ENCODE data around the gene SNX21. TPM values are rescaled to one million over a fixed set of nuclear protein-coding genes. Genes with fewer than 3 reads are reported as not detected.

The SNX21 gene
- total and polyA plus RNA-seq, 2 donors (not counting 3 experiments of a cell fraction or from before 2014, with no cell fraction given): 11.6 to 11.9 TPM

DNA sequence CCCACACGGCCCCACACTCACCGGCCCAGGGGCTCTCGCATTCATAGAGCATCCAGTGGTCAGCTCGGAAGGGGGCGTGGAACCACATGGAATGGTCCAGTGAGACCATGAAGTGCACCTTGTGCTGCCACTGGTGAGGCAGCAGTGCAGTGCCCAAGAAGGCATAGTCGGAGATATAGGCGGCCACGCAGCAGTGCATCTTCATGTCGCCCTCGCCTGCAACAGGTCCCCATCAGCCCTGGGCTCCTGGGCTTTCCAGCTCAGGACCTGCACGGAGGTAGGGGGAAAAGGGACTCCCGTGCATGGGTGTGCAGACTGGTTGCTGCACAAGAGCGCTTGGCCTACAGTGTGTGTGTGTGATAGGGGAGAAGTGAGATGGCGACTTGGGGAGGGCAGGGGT lies 9.9 kb downstream of the SNX21 start:
- dilution Hi-C loops (cut with MboI; ENCODE audit: extremely low pct_ligation_motif_present, low sequenced_read_pairs): no loop called here
- POLR2A ChIA-PET: no interaction called here
- DNase-seq (ENCODE audit: low read depth, low spot score): no peak
- no peak overlapping the region for H2AFZ ChIP-seq (ENCODE audit: low read depth, low read length)
- BruUV-seq (replicated peaks): no TSS peak
- CTCF ChIA-PET: no interaction called here
- H3K4me1 ChIP-seq (ENCODE audit: control insufficient read depth, extremely low read depth, insufficient read depth, low read length): no peaks in the 10 kb centered on the region
- no peaks in the 10 kb centered on the region for H3K9me3 ChIP-seq (replicated peaks; ENCODE audit: control insufficient read depth, insufficient read depth, low read length)
- H3K36me3 ChIP-seq (ENCODE audit: control insufficient read depth in 2 of 2, extremely low read depth in 1 of 2, insufficient read depth in 2 of 2, low read length in 2 of 2): peaks cover 0 to 39% of the 10 kb centered on the region in 2 experiments
- no peaks in the 10 kb centered on the region for H3K79me2 ChIP-seq (ENCODE audit: control insufficient read depth, insufficient read depth, low read length)
- intact Hi-C loops (cut with micrococcal nuclease): no loop called here
- H3K27ac ChIP-seq (ENCODE audit: insufficient read depth, low read depth, low read length): no peak overlapping the region
- H3K27me3 ChIP-seq (ENCODE audit: control insufficient read depth in 2 of 2, insufficient read depth in 2 of 2, low read length in 2 of 2): no peaks in the 10 kb centered on the region
- H3K9me1 ChIP-seq (replicated peaks; ENCODE audit: control insufficient read depth, extremely low read depth, insufficient read depth, low read length): no peaks in the 10 kb centered on the region
- H4K20me1 ChIP-seq (replicated peaks; ENCODE audit: control insufficient read depth, extremely low read depth, insufficient read depth, low read length): no peaks in the 10 kb centered on the region
- H3K4me3 ChIP-seq (replicated peaks in 1 of 3; ENCODE audit: insufficient read depth in 1 of 3, low read depth in 1 of 3, low read length in 3 of 3): no peak overlapping the region
- no peak for TF ChIP-seq POLR2A (IDR thresholded peaks at IDR 0.05; ENCODE audit: low read depth, low read length)
- TF ChIP-seq GATA2 (IDR thresholded peaks at IDR 0.05; ENCODE audit: insufficient read depth, insufficient read length, low read depth, low read length): no peak
- TF ChIP-seq, protein P1, sequence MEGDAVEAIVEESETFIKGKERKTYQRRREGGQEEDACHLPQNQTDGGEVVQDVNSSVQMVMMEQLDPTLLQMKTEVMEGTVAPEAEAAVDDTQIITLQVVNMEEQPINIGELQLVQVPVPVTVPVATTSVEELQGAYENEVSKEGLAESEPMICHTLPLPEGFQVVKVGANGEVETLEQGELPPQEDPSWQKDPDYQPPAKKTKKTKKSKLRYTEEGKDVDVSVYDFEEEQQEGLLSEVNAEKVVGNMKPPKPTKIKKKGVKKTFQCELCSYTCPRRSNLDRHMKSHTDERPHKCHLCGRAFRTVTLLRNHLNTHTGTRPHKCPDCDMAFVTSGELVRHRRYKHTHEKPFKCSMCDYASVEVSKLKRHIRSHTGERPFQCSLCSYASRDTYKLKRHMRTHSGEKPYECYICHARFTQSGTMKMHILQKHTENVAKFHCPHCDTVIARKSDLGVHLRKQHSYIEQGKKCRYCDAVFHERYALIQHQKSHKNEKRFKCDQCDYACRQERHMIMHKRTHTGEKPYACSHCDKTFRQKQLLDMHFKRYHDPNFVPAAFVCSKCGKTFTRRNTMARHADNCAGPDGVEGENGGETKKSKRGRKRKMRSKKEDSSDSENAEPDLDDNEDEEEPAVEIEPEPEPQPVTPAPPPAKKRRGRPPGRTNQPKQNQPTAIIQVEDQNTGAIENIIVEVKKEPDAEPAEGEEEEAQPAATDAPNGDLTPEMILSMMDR (IDR thresholded peaks at IDR 0.05; ENCODE audit: extremely low read depth in 1 of 2, insufficient read depth in 1 of 2, low read depth in 1 of 2, low read length in 2 of 2): no peak
- TF ChIP-seq, protein P2, sequence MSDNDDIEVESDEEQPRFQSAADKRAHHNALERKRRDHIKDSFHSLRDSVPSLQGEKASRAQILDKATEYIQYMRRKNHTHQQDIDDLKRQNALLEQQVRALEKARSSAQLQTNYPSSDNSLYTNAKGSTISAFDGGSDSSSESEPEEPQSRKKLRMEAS (IDR thresholded peaks at IDR 0.05; ENCODE audit: insufficient read depth, insufficient read length): no peak
- TF ChIP-seq POLR2AphosphoS5 (IDR thresholded peaks at IDR 0.05; ENCODE audit: insufficient read depth, low read depth, low read length): no peak
- FAIRE-seq: no peak
- no peak overlapping the region for H3K4me2 ChIP-seq (ENCODE audit: insufficient read depth, low read length)
- H3K9ac ChIP-seq (replicated peaks; ENCODE audit: extremely low read depth, insufficient read depth, low read length): no peak overlapping the region

DNA sequence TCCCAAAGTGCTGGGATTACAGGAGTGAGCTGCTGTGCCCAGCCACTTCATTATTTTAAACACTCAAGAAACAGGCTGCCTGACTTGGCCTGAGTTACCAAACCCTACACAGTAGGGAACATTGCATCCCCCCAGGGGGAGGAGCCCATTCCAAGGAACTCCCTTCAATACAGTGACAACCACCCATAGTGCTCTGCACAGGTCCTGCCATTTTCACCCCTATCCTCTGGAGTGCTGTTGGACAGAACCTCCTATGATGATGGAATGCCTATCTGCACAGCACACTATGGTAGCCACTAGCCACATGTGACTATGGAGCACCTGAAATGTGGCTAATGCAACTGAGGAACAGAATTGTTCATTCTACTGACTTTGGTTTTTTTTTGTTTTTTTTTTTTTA lies 11.9 kb downstream of the SNX21 start:
- TF ChIP-seq MYC (IDR thresholded peaks at IDR 0.05; ENCODE audit: low read depth, low read length) (no peak), FOS (IDR thresholded peaks at IDR 0.05; ENCODE audit: borderline replicate concordance, insufficient read depth, low read length) (no peak), POLR2AphosphoS5 (IDR thresholded peaks at IDR 0.05; ENCODE audit: insufficient read depth, low read depth, low read length) (no peak), EZH2 (IDR thresholded peaks at IDR 0.05; ENCODE audit: borderline replicate concordance, low read depth, low read length, severe bottlenecking) (no peak), GATA2 (IDR thresholded peaks at IDR 0.05; ENCODE audit: insufficient read depth, insufficient read length, low read depth, low read length) (no peak), POLR2A (IDR thresholded peaks at IDR 0.05; ENCODE audit: low read depth, low read length) (no peak), JUN (IDR thresholded peaks at IDR 0.05; ENCODE audit: borderline replicate concordance, insufficient read depth, insufficient read length, low read depth) (no peak)
- TF ChIP-seq, protein P1 (IDR thresholded peaks at IDR 0.05; ENCODE audit: extremely low read depth in 1 of 2, insufficient read depth in 1 of 2, low read depth in 1 of 2, low read length in 2 of 2): no peak
- TF ChIP-seq, protein P2 (IDR thresholded peaks at IDR 0.05; ENCODE audit: insufficient read depth, insufficient read length): no peak
- POLR2A ChIA-PET: no interaction called here
- H2AFZ ChIP-seq (ENCODE audit: low read depth, low read length): no peak overlapping the region
- no peaks in the 10 kb centered on the region for H3K9me1 ChIP-seq (replicated peaks; ENCODE audit: control insufficient read depth, extremely low read depth, insufficient read depth, low read length)
- no peak overlapping the region for H3K4me3 ChIP-seq (replicated peaks in 1 of 3; ENCODE audit: insufficient read depth in 1 of 3, low read depth in 1 of 3, low read length in 3 of 3)
- H3K27me3 ChIP-seq (ENCODE audit: control insufficient read depth in 2 of 2, insufficient read depth in 2 of 2, low read length in 2 of 2): no peaks in the 10 kb centered on the region
- dilution Hi-C loops (cut with MboI; ENCODE audit: extremely low pct_ligation_motif_present, low sequenced_read_pairs) (no loop called here), intact Hi-C loops (cut with micrococcal nuclease) (no loop called here)
- no peaks in the 10 kb centered on the region for H4K20me1 ChIP-seq (replicated peaks; ENCODE audit: control insufficient read depth, extremely low read depth, insufficient read depth, low read length)
- FAIRE-seq (no peak), DNase-seq (ENCODE audit: low read depth, low spot score) (no peak)
- H3K4me1 ChIP-seq (ENCODE audit: control insufficient read depth, extremely low read depth, insufficient read depth, low read length): no peaks in the 10 kb centered on the region
- BruUV-seq (replicated peaks): no TSS peak
- H3K79me2 ChIP-seq (ENCODE audit: control insufficient read depth, insufficient read depth, low read length): no peaks in the 10 kb centered on the region
- CTCF ChIA-PET: no interaction called here
- H3K9me3 ChIP-seq (replicated peaks; ENCODE audit: control insufficient read depth, insufficient read depth, low read length): no peaks in the 10 kb centered on the region
- no peak overlapping the region for H3K4me2 ChIP-seq (ENCODE audit: insufficient read depth, low read length)
- no peak overlapping the region for H3K27ac ChIP-seq (ENCODE audit: insufficient read depth, low read depth, low read length)
- H3K9ac ChIP-seq (replicated peaks; ENCODE audit: extremely low read depth, insufficient read depth, low read length): no peak overlapping the region
- peaks cover 0 to 39% of the 10 kb centered on the region in 2 experiments for H3K36me3 ChIP-seq (ENCODE audit: control insufficient read depth in 2 of 2, extremely low read depth in 1 of 2, insufficient read depth in 2 of 2, low read length in 2 of 2)
